Dermis blood vessel endothelial cell (primary cell): ENCODE data around the gene ZBTB7C. TPM values are rescaled to one million over a fixed set of nuclear protein-coding genes. Genes with fewer than 3 reads are reported as not detected.

Source experiments
- DNase-seq: peaks from one replicate; pipeline ENCODE4 v3.0.0; 2010
- total RNA-seq: library from RNA; depleted of rRNA; stranded (reverse); fragments of >200 nt; gene quantifications from 2 replicates; pipeline ENCODE4 v1.2.3, GENCODE V29; 2014

ZBTB7C gene
- total RNA-seq, 1 donor from 2014 or later = not detected

- DNase-seq = no peak
Measured at GRCh38 chr18:48320639-48320945, 88.6 kb downstream of the ZBTB7C start.

- no peak for DNase-seq
Measured at GRCh38 chr18:48319801-48320638, 89.2 kb downstream of the ZBTB7C start.

GRCh38 chr18:48318436-48318835, 90.7 kb downstream of the ZBTB7C start:
- DNase-seq = no peak

- DNase-seq = no peak
Measured at GRCh38 chr18:48317781-48318381, 91.3 kb downstream of the ZBTB7C start.

GRCh38 chr18:48316177-48316576, 93.0 kb downstream of the ZBTB7C start:
- DNase-seq = no peak

GRCh38 chr18:48314690-48315089, 94.5 kb downstream of the ZBTB7C start:
- no peak for DNase-seq

GRCh38 chr18:48313792-48314191, 95.4 kb downstream of the ZBTB7C start:
- DNase-seq = no peak

GRCh38 chr18:48312066-48312465, 97.1 kb downstream of the ZBTB7C start:
- no peak for DNase-seq

- DNase-seq = no peak
Measured at GRCh38 chr18:48310999-48311398, 98.2 kb downstream of the ZBTB7C start.

- DNase-seq = no peak
Measured at GRCh38 chr18:48310353-48310752, 98.8 kb downstream of the ZBTB7C start.

GRCh38 chr18:48308755-48309575, 100.2 kb downstream of the ZBTB7C start:
- DNase-seq = no peak

GRCh38 chr18:48308027-48308635, 101.1 kb downstream of the ZBTB7C start:
- no peak for DNase-seq

GRCh38 chr18:48306838-48307237, 102.3 kb downstream of the ZBTB7C start:
- no peak for DNase-seq

GRCh38 chr18:48304906-48305693, 104.1 kb downstream of the ZBTB7C start:
- DNase-seq = no peak

- no peak for DNase-seq
Measured at GRCh38 chr18:48303883-48304282, 105.3 kb downstream of the ZBTB7C start.

GRCh38 chr18:48302736-48303135, 106.4 kb downstream of the ZBTB7C start:
- DNase-seq = no peak

GRCh38 chr18:48300463-48300961, 108.7 kb downstream of the ZBTB7C start:
- no peak for DNase-seq

GRCh38 chr18:48297139-48297538, 112.0 kb downstream of the ZBTB7C start:
- no peak for DNase-seq

GRCh38 chr18:48296581-48296980, 112.6 kb downstream of the ZBTB7C start:
- DNase-seq = no peak

- no peak for DNase-seq
Measured at GRCh38 chr18:48295586-48296311, 113.4 kb downstream of the ZBTB7C start.

GRCh38 chr18:48294899-48295585, 114.1 kb downstream of the ZBTB7C start:
- DNase-seq = no peak
